Dermis lymphatic vessel endothelial cell (primary cell): Measurements from ENCODE around the gene MTCH1. TPM values are rescaled to one million over a fixed set of nuclear protein-coding genes. Genes with fewer than 3 reads are reported as not detected.

Experiments used
- total RNA-seq: library from RNA; depleted of rRNA; stranded (reverse); fragments of >200 nt; gene quantifications from 2 replicates; pipeline ENCODE4 v1.2.1, GENCODE V29; 2014

MTCH1 gene
- total RNA-seq: 179 and 227 TPM in 2 replicates

GRCh38 chr6:36985808-36986703 lies at the start of gene MTCH1:
MTCH1 (minus strand) TSS chr6:36986196; CDS start chr6:36986173, 23 bp downstream.

GRCh38 chr6:37005061-37005810 lies 19.2 kb upstream of the MTCH1 start, which contains the start of gene FGD2:
FGD2 (plus strand) TSS chr6:37005655; CDS start chr6:37005818, 163 bp downstream.

GRCh38 chr6:36954262-36954931 lies 31.6 kb downstream of the MTCH1 start, which contains the start of gene PI16:
PI16 (plus strand) TSS chr6:36954738; CDS start chr6:36954761, 23 bp downstream.

Other genes starting within 250 kb of the MTCH1 start
- 4.2 and 4.4 TPM in 2 replicates for gene CPNE5, start 146.8 kb downstream of the MTCH1 start, total RNA-seq
- gene PPIL1, start 111.4 kb downstream of the MTCH1 start, total RNA-seq: 16.8 TPM in 2 replicates
- gene C6orf89, start 100.2 kb downstream of the MTCH1 start, total RNA-seq: 26.3 and 27.6 TPM in 2 replicates
- under 0.01 TPM in 1 of 2 replicates, not detected in the other for gene PI16, start 31.5 kb downstream of the MTCH1 start, total RNA-seq
- not detected in 2 replicates for gene FGD2, start 19.5 kb upstream of the MTCH1 start, total RNA-seq
- gene PIM1, start 184.0 kb upstream of the MTCH1 start, total RNA-seq: 0.52 and 0.54 TPM in 2 replicates